ENCODE measurements around the gene APLNR. TPM values are rescaled to one million over a fixed set of nuclear protein-coding genes. Genes with fewer than 3 reads are reported as not detected.

Gene APLNR
- total and polyA plus RNA-seq, 10 of the 15 experiments (the other 5 are each of a cell fraction or from before 2014, with no cell fraction given) = 0.11 TPM; not detected in 9

- no peaks in the 10 kb centered on the region for H3K9me3 ChIP-seq (replicated peaks; ENCODE audit: control insufficient read depth, insufficient read depth, low read length)
- no peak overlapping the region for H3K9ac ChIP-seq (ENCODE audit: control insufficient read depth, insufficient read depth, low read length)
- SMC1A ChIA-PET (ENCODE audit: uncharacterized antibody, unreplicated experiment) = interaction anchor here (0.5 to 4.3 kb wide), 23 partner anchors 10 to 736 kb away, joined by 3 to 61 read pairs (median 4); no protein-coding TSS in a partner anchor
- H3K4me2 ChIP-seq (ENCODE audit: control insufficient read depth, insufficient read depth) = no peak overlapping the region
- ATAC-seq (peak; percentile 78), FAIRE-seq (peak; percentile 91), DNase-seq (ENCODE audit: low read depth, low spot score) (no peak)
- H3K36me3 ChIP-seq (ENCODE audit: control insufficient read depth in 2 of 2, insufficient read depth in 2 of 2, low read length in 1 of 2) = no peaks in the 10 kb centered on the region
- CTCF ChIA-PET = interaction anchor here (0.7 to 8.7 kb wide), 50 partner anchors 9 to 1310 kb away, joined by 3 to 184 read pairs (median 5); no protein-coding TSS in a partner anchor
- H3K27ac ChIP-seq (ENCODE audit: control insufficient read depth, insufficient read depth) = no peak overlapping the region
- no peaks in the 10 kb centered on the region for H3K4me1 ChIP-seq (ENCODE audit: control insufficient read depth, insufficient read depth, low read length)
- intact Hi-C loops (cut with micrococcal nuclease; ENCODE audit: unreplicated experiment) = loop anchor here (1.0 to 2.0 kb wide), 5 partner anchors 118 to 1307 kb away; no protein-coding TSS in a partner anchor
- in situ Hi-C loops (cut with MboI) = loop anchor here (25.0 kb wide), 1 partner anchor 1312 kb away; the partner anchor contains the start of gene OR5I1
- no peak overlapping the region for H3K4me3 ChIP-seq
- POLR2A ChIA-PET = interaction anchor here (0.6 to 0.7 kb wide), 3 partner anchors 275 to 963 kb away, joined by 3 to 7 read pairs (median 3); partner anchors contain the start of gene OR1S1
- 15% methylated on average over 10 of the region's 10 CpGs for WGBS (ENCODE audit: insufficient coverage, insufficient replicate concordance, low lambda C conversion rate, missing lambda C conversion rate)
- RAD21 ChIA-PET (ENCODE audit: unreplicated experiment) = interaction anchor here (0.6 to 4.1 kb wide), 19 partner anchors 9 to 1534 kb away, joined by 3 to 75 read pairs (median 4); no protein-coding TSS in a partner anchor
- no peaks in the 10 kb centered on the region for H3K79me2 ChIP-seq (ENCODE audit: control insufficient read depth, insufficient read depth, low read length)
- TF ChIP-seq RUNX3 (IDR thresholded peaks at IDR 0.05; ENCODE audit: low read length) = peak; percentile 23; the same call in 1 of the 2 replicates
- no peak for TF ChIP-seq GATAD2B (conservative IDR thresholded peaks at IDR 0.05; ENCODE audit: low read depth)
- TF ChIP-seq STAT1 (conservative IDR thresholded peaks at IDR 0.05) = no peak
- TF ChIP-seq ZNF384 (IDR thresholded peaks at IDR 0.05; ENCODE audit: borderline replicate concordance, low read depth, low read length) = peak; percentile 45
- TF ChIP-seq MLLT1 (IDR thresholded peaks at IDR 0.05) = no peak
- 0 out of 2 replicates have a peak, but pooled peaks have one; percentile 30 for TF ChIP-seq YY1 (IDR thresholded peaks at IDR 0.05; ENCODE audit: low read depth, low read length)
- TF ChIP-seq RAD21 (IDR thresholded peaks at IDR 0.05; ENCODE audit: insufficient read depth, low read depth, low read length) = peak; percentile 77
- TF ChIP-seq POLR2AphosphoS5 (IDR thresholded peaks at IDR 0.05; ENCODE audit: low read length) = no peak
- TF ChIP-seq SMC3 (IDR thresholded peaks at IDR 0.05; ENCODE audit: borderline replicate concordance, low read length) = peak; percentile 92
- TF ChIP-seq CTCF (IDR thresholded peaks at IDR 0.05 in 2 of 3, conservative IDR thresholded peaks at IDR 0.05 in 1 of 3; ENCODE audit: control insufficient read depth in 2 of 3, extremely low read depth in 1 of 3, insufficient read depth in 1 of 3, low read depth in 3 of 3, low read length in 3 of 3) = peak; percentile 76 to 84 (median 83)
- no TSS peak for BruUV-seq (replicated peaks)
- no peaks in the 10 kb centered on the region for H4K20me1 ChIP-seq (ENCODE audit: control insufficient read depth, insufficient read depth)
- H2AFZ ChIP-seq (ENCODE audit: control insufficient read depth, low read depth, low read length) = no peak overlapping the region
- H3K27me3 ChIP-seq (replicated peaks in 1 of 2; ENCODE audit: control insufficient read depth in 2 of 2, insufficient read depth in 2 of 2, low read length in 1 of 2) = no peaks in the 10 kb centered on the region; a peak in 1 of 4 replicates
Measured at GRCh38 chr11:57249384-57250319, 12.6 kb upstream of the APLNR start.
